SU-DHL-6 (cell line): Measurements from ENCODE around the gene CYP2W1.

Experiments used
- H2AFZ ChIP-seq: fragments of 200-600 bp; sonication (generic); 2 replicates; pipeline ENCODE4 v1.6.1; 2014; ENCODE audit warnings: low read depth, mild to moderate bottlenecking, moderate library complexity, mixed read lengths, antibody characterized with exemption, low read length; ENCODE audit not compliant: severe bottlenecking
- H3F3A ChIP-seq: fragments of 200-600 bp; shearing (Covaris generic); 2 replicates; pipeline ENCODE4 v1.6.0; 2016; ENCODE audit warnings: antibody characterized with exemption, mild to moderate bottlenecking; ENCODE audit not compliant: insufficient read depth
- H3K27ac ChIP-seq: fragments of 200-600 bp; sonication (generic); 2 replicates; pipeline ENCODE4 v1.5.1; 2016; ENCODE audit warnings: low read depth, mild to moderate bottlenecking, low read length, moderate library complexity, mixed read lengths
- H3K27me3 ChIP-seq: fragments of 200-600 bp; sonication (generic), shearing (Covaris generic); 2 replicates; pipeline ENCODE4 v1.6.0; 2014; ENCODE audit warnings: mild to moderate bottlenecking, low read length
- H3K36me3 ChIP-seq: fragments of 200-600 bp; sonication (generic); 2 replicates; pipeline ENCODE4 v1.6.1; 2014; ENCODE audit warnings: mild to moderate bottlenecking, low read length, mixed read lengths
- H3K4me2 ChIP-seq: fragments of 300-600, 200-600 bp; shearing (Covaris generic), sonication (generic); 2 replicates; pipeline ENCODE4 v1.6.0; 2014; ENCODE audit warnings: low read length, low read depth, mild to moderate bottlenecking; ENCODE audit not compliant: poor library complexity, severe bottlenecking
- H3K4me3 ChIP-seq: fragments of 200-600 bp; sonication (generic); 2 replicates; pipeline ENCODE4 v1.5.1; 2014; ENCODE audit warnings: antibody characterized with exemption, low read length, mild to moderate bottlenecking, mixed read lengths; ENCODE audit not compliant: insufficient read depth, poor library complexity, severe bottlenecking
- H3K79me2 ChIP-seq: fragments of 200-600 bp; sonication (generic); 2 replicates; pipeline ENCODE4 v1.6.1; 2014; ENCODE audit warnings: mild to moderate bottlenecking, low read length, moderate library complexity; ENCODE audit not compliant: insufficient read depth
- H3K9ac ChIP-seq: fragments of 200-600 bp; sonication (generic); 2 replicates; pipeline ENCODE4 v1.7.0; 2014; ENCODE audit warnings: mild to moderate bottlenecking, low read length
- H3K9me2 ChIP-seq: fragments of 200-600 bp; sonication (generic); replicated peaks from 2 replicates; pipeline ENCODE4 v1.6.1; 2014; ENCODE audit warnings: low read length; ENCODE audit not compliant: insufficient read depth
- H3K9me3 ChIP-seq: fragments of 200-600 bp; sonication (generic); 2 replicates; pipeline ENCODE4 v1.6.1; 2014; ENCODE audit warnings: low read length, mixed read lengths; ENCODE audit not compliant: insufficient read depth
- H4K20me1 ChIP-seq: fragments of 200-600 bp; sonication (generic); 2 replicates; pipeline ENCODE4 v1.6.1; 2014; ENCODE audit warnings: low read depth, mild to moderate bottlenecking, antibody characterized with exemption, low read length, moderate library complexity, mixed read lengths
- EZH2phosphoT487 ChIP-seq: fragments of 200-600 bp; sonication (generic), shearing (Covaris generic); conservative IDR thresholded peaks from 2 replicates; pipeline ENCODE4 v1.6.1; 2018; ENCODE audit warnings: mild to moderate bottlenecking, antibody characterized with exemption, low read length, moderate library complexity, mixed read lengths
- TF ChIP-seq, protein P1 (sequence below): fragments of 200-600 bp; sonication (generic); IDR thresholded peaks from one replicate; pipeline ENCODE4 v1.5.1; 2017; ENCODE audit warnings: antibody characterized with exemption, mild to moderate bottlenecking, low read length, moderate library complexity; ENCODE audit not compliant: insufficient read depth, poor library complexity, severe bottlenecking

Gene CYP2W1

DNA sequence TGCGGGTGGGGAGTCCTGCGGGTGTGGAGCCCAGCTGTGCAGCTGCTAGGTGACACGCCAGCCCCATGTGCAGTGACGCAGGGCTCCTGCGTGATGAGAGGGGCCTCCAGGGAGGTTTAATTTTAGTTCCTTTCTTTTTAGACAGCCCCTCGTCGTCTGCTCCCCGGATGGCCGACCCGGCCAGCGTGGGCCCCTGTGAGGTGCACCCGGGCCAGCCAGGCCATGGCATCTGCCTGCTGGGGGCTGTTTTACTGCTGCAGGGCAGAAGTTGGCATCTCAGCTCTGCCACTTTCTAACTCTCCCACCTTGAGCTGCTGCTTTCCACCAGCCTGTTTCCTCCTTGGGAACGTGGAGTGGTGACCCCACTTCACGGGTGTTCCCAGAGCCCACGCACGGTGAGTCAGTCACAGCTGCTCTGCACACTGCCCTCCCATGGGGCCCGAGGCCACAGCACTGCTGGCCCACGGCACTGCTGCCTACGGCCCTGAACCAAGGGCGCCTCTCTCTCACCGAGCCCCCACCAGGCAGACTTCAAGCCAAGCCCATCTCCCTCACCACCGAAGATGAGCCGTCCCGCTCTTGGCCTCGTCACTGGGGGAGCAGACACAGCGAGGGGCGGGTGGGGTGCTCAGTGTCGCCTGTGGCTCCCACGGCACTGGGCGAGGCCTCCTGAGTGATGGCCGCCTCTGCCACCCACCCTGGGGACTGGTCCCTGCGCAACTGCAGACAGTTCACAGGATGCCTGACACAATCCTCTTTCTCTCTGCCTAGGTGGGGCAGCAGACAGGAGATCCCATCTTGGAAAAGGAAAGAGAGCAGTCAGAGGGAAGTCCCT lies 21.3 kb downstream of the CYP2W1 start:
- Histone ChIP-seq H3K9me3 (no peaks in the 10 kb centered on the region), H3F3A (peaks cover 16% of the 10 kb centered on the region), H3K27me3 (no peaks in the 10 kb centered on the region), H3K4me2 (peak overlapping the region; percentile 37), H3K4me3 (no peak overlapping the region), H2AFZ (no peak overlapping the region), H3K79me2 (no peaks in the 10 kb centered on the region), H3K36me3 (no peaks in the 10 kb centered on the region), H3K9ac (peak overlapping the region; percentile 41; the same call in 1 of the 2 replicates), H4K20me1 (no peaks in the 10 kb centered on the region), H3K27ac (peak overlapping the region; percentile 79), H3K9me2 (no peaks in the 10 kb centered on the region)
- TF ChIP-seq, protein P1, sequence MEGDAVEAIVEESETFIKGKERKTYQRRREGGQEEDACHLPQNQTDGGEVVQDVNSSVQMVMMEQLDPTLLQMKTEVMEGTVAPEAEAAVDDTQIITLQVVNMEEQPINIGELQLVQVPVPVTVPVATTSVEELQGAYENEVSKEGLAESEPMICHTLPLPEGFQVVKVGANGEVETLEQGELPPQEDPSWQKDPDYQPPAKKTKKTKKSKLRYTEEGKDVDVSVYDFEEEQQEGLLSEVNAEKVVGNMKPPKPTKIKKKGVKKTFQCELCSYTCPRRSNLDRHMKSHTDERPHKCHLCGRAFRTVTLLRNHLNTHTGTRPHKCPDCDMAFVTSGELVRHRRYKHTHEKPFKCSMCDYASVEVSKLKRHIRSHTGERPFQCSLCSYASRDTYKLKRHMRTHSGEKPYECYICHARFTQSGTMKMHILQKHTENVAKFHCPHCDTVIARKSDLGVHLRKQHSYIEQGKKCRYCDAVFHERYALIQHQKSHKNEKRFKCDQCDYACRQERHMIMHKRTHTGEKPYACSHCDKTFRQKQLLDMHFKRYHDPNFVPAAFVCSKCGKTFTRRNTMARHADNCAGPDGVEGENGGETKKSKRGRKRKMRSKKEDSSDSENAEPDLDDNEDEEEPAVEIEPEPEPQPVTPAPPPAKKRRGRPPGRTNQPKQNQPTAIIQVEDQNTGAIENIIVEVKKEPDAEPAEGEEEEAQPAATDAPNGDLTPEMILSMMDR = no peak
- no peak for TF ChIP-seq EZH2phosphoT487

DNA sequence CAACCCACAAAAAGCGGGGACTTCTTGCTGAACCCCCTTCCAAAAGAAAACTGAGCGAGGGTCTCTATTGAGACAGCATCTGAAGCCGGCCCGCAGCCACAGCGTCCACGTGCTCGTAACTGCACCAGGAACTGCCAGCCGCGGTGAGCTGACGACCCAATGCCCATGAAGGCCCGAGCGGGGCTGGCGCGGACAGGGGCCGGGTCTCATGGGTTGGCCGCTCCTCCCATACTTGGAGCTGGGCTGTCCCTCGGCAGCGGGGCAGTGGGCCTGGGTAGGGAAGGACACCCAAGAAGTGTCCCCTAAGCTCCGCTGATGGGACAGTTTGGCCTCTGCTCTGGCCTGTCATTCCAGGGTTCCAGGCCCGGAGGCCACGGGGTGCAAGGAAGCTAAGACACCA lies 22.3 kb downstream of the CYP2W1 start:
- no peak overlapping the region for H3K4me2 ChIP-seq
- H3K4me3 ChIP-seq = no peak overlapping the region
- H3K9me2 ChIP-seq = no peaks in the 10 kb centered on the region
- no peak overlapping the region for H2AFZ ChIP-seq
- H3K79me2 ChIP-seq = no peaks in the 10 kb centered on the region
- H3K9me3 ChIP-seq = no peaks in the 10 kb centered on the region
- no peaks in the 10 kb centered on the region for H4K20me1 ChIP-seq
- no peak overlapping the region for H3K9ac ChIP-seq
- no peaks in the 10 kb centered on the region for H3K36me3 ChIP-seq
- H3F3A ChIP-seq = peaks cover 7% of the 10 kb centered on the region
- TF ChIP-seq EZH2phosphoT487 = no peak
- TF ChIP-seq, protein P1 = no peak
- H3K27me3 ChIP-seq = no peaks in the 10 kb centered on the region
- H3K27ac ChIP-seq = no peak overlapping the region

DNA sequence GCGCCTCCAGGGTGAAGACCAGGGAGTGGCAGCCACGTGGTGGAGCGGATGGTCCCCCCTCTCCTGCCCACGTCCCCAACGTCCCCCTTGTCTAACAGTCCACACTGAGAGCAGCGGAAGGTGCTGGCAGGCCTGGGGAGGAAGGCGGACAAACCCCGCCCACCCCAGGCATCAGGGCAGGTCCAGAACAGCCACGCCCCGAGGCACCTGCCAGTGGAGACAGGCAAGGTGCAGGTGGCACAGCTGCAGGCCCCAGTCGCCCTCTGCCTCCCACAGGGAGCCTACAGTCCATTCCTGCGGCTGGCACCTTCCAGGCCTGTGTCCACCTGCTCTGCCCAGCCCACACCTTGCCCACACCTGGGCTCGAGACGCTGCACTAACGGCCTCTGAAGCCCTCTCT lies 24.9 kb downstream of the CYP2W1 start:
- Histone ChIP-seq H3K9me3 (no peaks in the 10 kb centered on the region), H3K4me2 (no peak overlapping the region), H2AFZ (no peak overlapping the region), H3K79me2 (no peaks in the 10 kb centered on the region), H3K9me2 (no peaks in the 10 kb centered on the region), H3K9ac (no peak overlapping the region), H3K27ac (peak overlapping the region; percentile 30; the same call in 1 of the 2 replicates), H3K36me3 (no peaks in the 10 kb centered on the region), H3F3A (no peaks in the 10 kb centered on the region), H4K20me1 (no peaks in the 10 kb centered on the region), H3K4me3 (no peak overlapping the region), H3K27me3 (no peaks in the 10 kb centered on the region)
- TF ChIP-seq EZH2phosphoT487 = no peak
- TF ChIP-seq, protein P1 = no peak
